HEK293 (cell line): ENCODE measurements around the gene ARID3B.
A peak's percentile ranks its signal among the peaks of the same experiment; 100 is the strongest.
"Not testable (repeated sequence)": the region's sequence is repeated elsewhere in the genome, so short reads cannot be mapped to it uniquely, and the experiment has no call there.

Experiments used
- CTCF ChIA-PET: fragments of 350-600 bp; formaldehyde crosslinking; extraction: SDS; loops from one replicate; lab custom pipeline; 2021; ENCODE audit warnings: antibody characterized with exemption; lab: Yijun Ruan, JAX
- POLR2A ChIA-PET: fragments of 300-600 bp; formaldehyde crosslinking; extraction: SDS; loops from one replicate; lab custom pipeline; 2020; ENCODE audit warnings: antibody characterized with exemption, inconsistent platforms; lab: Yijun Ruan, JAX
- H3K27ac ChIP-seq: fragments of 200-500 bp; sonication (Bioruptor generic); 2 replicates; pipeline ENCODE4 v1.5.1; 2014; ENCODE audit warnings: low read depth, low read length, control low read depth, inconsistent platforms; ENCODE audit errors: extremely low read depth
- H3K36me3 ChIP-seq, 2 experiments: fragments of 200-500 bp in 1 of 2; sonication (Bioruptor generic) in 1 of 2; 1 replicate in 1 of 2; 2 replicates in 1 of 2; pipeline ENCODE4 v1.5.1; 2014 to 2017; ENCODE audit warnings: inconsistent platforms in 2 of 2, low read length in 2 of 2; ENCODE audit not compliant: control insufficient read depth in 2 of 2, insufficient read depth in 1 of 2
- H3K4me1 ChIP-seq: fragments of 200-500 bp; sonication (Bioruptor generic); 2 replicates; pipeline ENCODE4 v1.5.1; 2014; ENCODE audit warnings: mild to moderate bottlenecking, low read length, inconsistent platforms; ENCODE audit not compliant: control insufficient read depth, insufficient read depth
- H3K4me3 ChIP-seq: 2 replicates; pipeline ENCODE4 v1.5.1; 2011; ENCODE audit warnings: low read depth, mild to moderate bottlenecking, control low read depth, low read length, moderate library complexity
- H3K9me3 ChIP-seq: fragments of 200-500 bp; sonication (Bioruptor generic); 2 replicates; pipeline ENCODE4 v1.5.1; 2014; ENCODE audit warnings: low read depth, low read length, inconsistent platforms; ENCODE audit not compliant: control insufficient read depth, insufficient read depth
- GFI1B ChIP-seq: fragments of 450-650 bp; formaldehyde crosslinking; IDR thresholded peaks from 2 replicates; pipeline ENCODE4 v1.5.1; 2016; ENCODE audit warnings: missing biosample characterization, missing genetic modification characterization
- HOXA7 ChIP-seq: sonication (generic); formaldehyde crosslinking; IDR thresholded peaks from 2 replicates; pipeline ENCODE4 v1.8.1; 2022; ENCODE audit warnings: missing genetic modification reagents, borderline replicate concordance
- KLF7 ChIP-seq: fragments of 450-650 bp; formaldehyde crosslinking; IDR thresholded peaks from 2 replicates; pipeline ENCODE4 v1.5.1; 2016; ENCODE audit warnings: missing biosample characterization, missing genetic modification characterization, borderline replicate concordance
- ZNF10 ChIP-seq: fragments of 450-650 bp; formaldehyde crosslinking; IDR thresholded peaks from 2 replicates; pipeline ENCODE4 v1.5.1; 2017; ENCODE audit warnings: missing biosample characterization, missing genetic modification characterization
- ZNF362 ChIP-seq: fragments of 450-650 bp; formaldehyde crosslinking; IDR thresholded peaks from 2 replicates; pipeline ENCODE4 v1.5.1; 2016; ENCODE audit warnings: missing biosample characterization, missing genetic modification characterization
- ZNF391 ChIP-seq: fragments of 450-650 bp; formaldehyde crosslinking; IDR thresholded peaks from 2 replicates; pipeline ENCODE4 v1.5.1; 2016; ENCODE audit warnings: low read depth, missing biosample characterization, missing genetic modification characterization, borderline replicate concordance
- ZNF398 ChIP-seq: fragments of 450-650 bp; formaldehyde crosslinking; IDR thresholded peaks from 2 replicates; pipeline ENCODE4 v1.5.1; 2017; ENCODE audit warnings: missing biosample characterization, missing genetic modification characterization
- ZNF426 ChIP-seq: fragments of 450-650 bp; formaldehyde crosslinking; IDR thresholded peaks from 2 replicates; pipeline ENCODE4 v1.5.1; 2017; ENCODE audit warnings: missing biosample characterization, missing genetic modification characterization, mild to moderate bottlenecking, inconsistent platforms, moderate library complexity
- ZNF529 ChIP-seq: fragments of 450-650 bp; formaldehyde crosslinking; IDR thresholded peaks from 2 replicates; pipeline ENCODE4 v1.5.1; 2017; ENCODE audit warnings: missing genetic modification characterization, missing biosample characterization; ENCODE audit not compliant: insufficient replicate concordance
- ZNF530 ChIP-seq: fragments of 450-650 bp; formaldehyde crosslinking; IDR thresholded peaks from 2 replicates; pipeline ENCODE4 v1.5.1; 2016; ENCODE audit warnings: low read depth, missing biosample characterization, missing genetic modification characterization
- ZNF560 ChIP-seq: fragments of 450-650 bp; formaldehyde crosslinking; IDR thresholded peaks from 2 replicates; pipeline ENCODE4 v1.5.1; 2017; ENCODE audit warnings: missing biosample characterization, missing genetic modification characterization, borderline replicate concordance
- ZNF561 ChIP-seq: fragments of 450-650 bp; IDR thresholded peaks from 2 replicates; pipeline ENCODE4 v1.5.1; 2018; ENCODE audit warnings: missing biosample characterization, missing genetic modification characterization, borderline replicate concordance
- ZNF585B ChIP-seq: fragments of 450-650 bp; formaldehyde crosslinking; IDR thresholded peaks from 2 replicates; pipeline ENCODE4 v1.5.1; 2016; ENCODE audit warnings: missing biosample characterization, missing genetic modification characterization
- ZNF596 ChIP-seq: fragments of 450-650 bp; IDR thresholded peaks from 2 replicates; pipeline ENCODE4 v1.5.0; 2018; ENCODE audit warnings: missing biosample characterization, mild to moderate bottlenecking, missing genetic modification characterization, moderate library complexity
- ZNF747 ChIP-seq: fragments of 450-650 bp; formaldehyde crosslinking; IDR thresholded peaks from 2 replicates; pipeline ENCODE4 v1.5.1; 2016; ENCODE audit warnings: missing biosample characterization, missing genetic modification characterization
- ZNF785 ChIP-seq: fragments of 450-650 bp; formaldehyde crosslinking; IDR thresholded peaks from 2 replicates; pipeline ENCODE4 v1.5.1; 2016; ENCODE audit warnings: missing biosample characterization, missing genetic modification characterization
- TF ChIP-seq, protein P1 (sequence below): fragments of 450-650 bp; formaldehyde crosslinking; IDR thresholded peaks from 2 replicates; pipeline ENCODE4 v1.5.1; 2016; ENCODE audit warnings: missing biosample characterization, missing genetic modification characterization, borderline replicate concordance

The ARID3B gene

GRCh38 chr15:74628949-74629348 lies 87.9 kb downstream of the ARID3B start (continued):
- TF ChIP-seq ZNF585B (tag by site-specific recombination) (no peak), ZNF362 (tag by site-specific recombination) (no peak), ZNF426 (tag by site-specific recombination) (no peak), ZNF398 (tag by site-specific recombination) (no peak), ZNF560 (tag by site-specific recombination) (no peak), ZNF10 (tag by site-specific recombination) (no peak)

DNA sequence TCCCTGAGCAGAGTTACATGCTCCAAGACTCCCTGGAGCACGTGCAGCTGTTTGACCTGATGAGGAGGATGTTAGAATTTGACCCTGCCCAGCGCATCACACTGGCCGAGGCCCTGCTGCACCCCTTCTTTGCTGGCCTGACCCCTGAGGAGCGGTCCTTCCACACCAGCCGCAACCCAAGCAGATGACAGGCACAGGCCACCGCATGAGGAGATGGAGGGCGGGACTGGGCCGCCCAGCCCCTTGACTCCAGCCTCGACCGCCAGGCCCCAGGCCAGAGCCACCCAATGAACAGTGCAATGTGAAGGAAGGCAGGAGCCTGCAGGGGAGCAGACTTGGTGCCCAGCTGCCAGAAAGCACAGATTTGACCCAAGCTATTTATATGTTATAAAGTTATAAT lies 88.7 kb downstream of the ARID3B start:
- not testable (repeated sequence) for H3K27ac ChIP-seq, H3K4me1 ChIP-seq, H3K9me3 ChIP-seq, H3K4me3 ChIP-seq
- CTCF ChIA-PET = interaction anchor here (0.7 to 14.8 kb wide), 6 partner anchors 9 to 271 kb away, joined by 3 to 800 read pairs (median 114); partner anchors contain the start of gene CLK3
- POLR2A ChIA-PET = interaction anchor here (1.8 kb wide), 1 partner anchor 139 kb away, joined by 5 read pairs; no protein-coding TSS in a partner anchor
- H3K36me3 ChIP-seq = peaks cover 36 to 100% of the 10 kb centered on the region in 2 experiments

GRCh38 chr15:74630284-74631086 lies 89.5 kb downstream of the ARID3B start:
- H3K4me1 ChIP-seq = no peaks in the 10 kb centered on the region
- no peak overlapping the region for H3K27ac ChIP-seq
- ChIA-PET CTCF (interaction anchor here (0.6 to 14.8 kb wide), 16 partner anchors 9 to 338 kb away, joined by 3 to 800 read pairs (median 6); partner anchors contain the start of genes CLK3 and CYP11A1), POLR2A (interaction anchor here (0.5 to 1.8 kb wide), 4 partner anchors 95 to 230 kb away, joined by 3 to 5 read pairs (median 4); partner anchors contain the start of gene SEMA7A)
- H3K36me3 ChIP-seq = peaks cover 33 to 100% of the 10 kb centered on the region in 2 experiments
- H3K9me3 ChIP-seq = no peaks in the 10 kb centered on the region
- TF ChIP-seq ZNF596 (tag by site-specific recombination) (no peak), ZNF747 (tag by site-specific recombination) (0 out of 2 replicates have a peak, but pooled peaks have one; percentile 20)
- no peak overlapping the region for H3K4me3 ChIP-seq

GRCh38 chr15:74631087-74631385 lies 90.0 kb downstream of the ARID3B start:
- POLR2A ChIA-PET = interaction anchor here (0.5 to 1.8 kb wide), 3 partner anchors 95 to 197 kb away, joined by 3 to 5 read pairs (median 5); partner anchors contain the start of gene SEMA7A
- Histone ChIP-seq H3K9me3 (no peaks in the 10 kb centered on the region), H3K27ac (no peak overlapping the region), H3K36me3 (peaks cover 27 to 100% of the 10 kb centered on the region in 2 experiments), H3K4me3 (no peak overlapping the region), H3K4me1 (no peaks in the 10 kb centered on the region)
- CTCF ChIA-PET = interaction anchor here (0.6 to 14.8 kb wide), 26 partner anchors 10 to 337 kb away, joined by 3 to 800 read pairs (median 4); partner anchors contain the start of genes ARID3B, CLK3 and CYP11A1
- no peak for TF ChIP-seq ZNF785 (tag by site-specific recombination)
- TF ChIP-seq ZNF529 (tag by site-specific recombination) = no peak
- no peak for TF ChIP-seq HOXA7
- TF ChIP-seq, protein P1, sequence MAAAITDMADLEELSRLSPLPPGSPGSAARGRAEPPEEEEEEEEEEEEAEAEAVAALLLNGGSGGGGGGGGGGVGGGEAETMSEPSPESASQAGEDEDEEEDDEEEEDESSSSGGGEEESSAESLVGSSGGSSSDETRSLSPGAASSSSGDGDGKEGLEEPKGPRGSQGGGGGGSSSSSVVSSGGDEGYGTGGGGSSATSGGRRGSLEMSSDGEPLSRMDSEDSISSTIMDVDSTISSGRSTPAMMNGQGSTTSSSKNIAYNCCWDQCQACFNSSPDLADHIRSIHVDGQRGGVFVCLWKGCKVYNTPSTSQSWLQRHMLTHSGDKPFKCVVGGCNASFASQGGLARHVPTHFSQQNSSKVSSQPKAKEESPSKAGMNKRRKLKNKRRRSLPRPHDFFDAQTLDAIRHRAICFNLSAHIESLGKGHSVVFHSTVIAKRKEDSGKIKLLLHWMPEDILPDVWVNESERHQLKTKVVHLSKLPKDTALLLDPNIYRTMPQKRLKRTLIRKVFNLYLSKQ (tag by site-specific recombination) = no peak
- TF ChIP-seq ZNF530 = no peak
- TF ChIP-seq ZNF561 (tag by site-specific recombination) = no peak
- no peak for TF ChIP-seq GFI1B (tag by site-specific recombination)
- TF ChIP-seq KLF7 (tag by site-specific recombination) = no peak
- no peak for TF ChIP-seq ZNF391 (tag by site-specific recombination)
